ENCODE measurements around the gene FCGR3B. TPM values are rescaled to one million over a fixed set of nuclear protein-coding genes. Genes with fewer than 3 reads are reported as not detected.
"Not testable (repeated sequence)": the region's sequence is repeated elsewhere in the genome, so short reads cannot be mapped to it uniquely, and the experiment has no call there.

FCGR3B gene
- total RNA-seq, 1 experiment from 2014 or later = not detected

DNA sequence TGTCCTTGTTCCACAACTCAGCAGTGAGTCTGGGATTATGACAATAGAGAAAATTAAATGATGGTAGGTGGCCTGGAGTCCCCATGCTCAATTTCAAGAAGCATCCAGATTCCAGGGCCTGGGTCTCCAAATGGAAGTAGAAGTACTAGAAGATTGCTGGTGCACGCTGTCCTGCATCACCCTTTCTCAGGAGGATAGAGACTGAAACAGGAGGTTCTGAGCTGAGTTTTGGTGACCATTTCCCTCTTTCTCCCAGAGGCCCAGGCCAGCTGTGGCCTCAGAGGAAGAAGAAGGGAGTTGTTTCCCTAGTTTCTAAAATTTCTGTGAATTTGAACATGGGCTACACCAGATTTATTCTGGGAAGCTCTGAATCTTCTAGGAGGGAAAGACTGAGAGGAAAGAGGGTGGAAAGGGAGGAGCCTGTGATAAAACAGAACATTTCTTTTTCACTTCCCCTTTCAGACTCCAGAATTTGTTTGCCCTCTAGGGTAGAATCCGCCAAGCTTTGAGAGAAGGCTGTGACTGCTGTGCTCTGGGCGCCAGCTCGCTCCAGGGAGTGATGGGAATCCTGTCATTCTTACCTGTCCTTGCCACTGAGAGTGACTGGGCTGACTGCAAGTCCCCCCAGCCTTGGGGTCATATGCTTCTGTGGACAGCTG, 50.0 kb downstream of the FCGR3B start:
- BruUV-seq (replicated peaks); H3K4me1 ChIP-seq (ENCODE audit: insufficient read depth, low read length, poor library complexity, severe bottlenecking); H3K27ac ChIP-seq (ENCODE audit: low read depth, low read length, poor library complexity, severe bottlenecking); CTCF ChIA-PET; H3K4me3 ChIP-seq (ENCODE audit: low read depth, low read length, poor library complexity, severe bottlenecking); POLR2A ChIA-PET (ENCODE audit: low non-redundant PET); H3K9me3 ChIP-seq (ENCODE audit: low read depth, low read length, poor library complexity, severe bottlenecking); H3K27me3 ChIP-seq (replicated peaks; ENCODE audit: insufficient read depth, low read depth, low read length, poor library complexity); intact Hi-C loops (cut with micrococcal nuclease; ENCODE audit: unreplicated experiment); H3K36me3 ChIP-seq (ENCODE audit: insufficient read depth, low read length, poor library complexity, severe bottlenecking); DNase-seq (ENCODE audit: low spot score): not testable (repeated sequence)

- H3K4me1 ChIP-seq (ENCODE audit: insufficient read depth, low read length, poor library complexity, severe bottlenecking); H3K27ac ChIP-seq (ENCODE audit: low read depth, low read length, poor library complexity, severe bottlenecking); BruUV-seq (replicated peaks); CTCF ChIA-PET; H3K4me3 ChIP-seq (ENCODE audit: low read depth, low read length, poor library complexity, severe bottlenecking); H3K27me3 ChIP-seq (replicated peaks; ENCODE audit: insufficient read depth, low read depth, low read length, poor library complexity); H3K36me3 ChIP-seq (ENCODE audit: insufficient read depth, low read length, poor library complexity, severe bottlenecking); POLR2A ChIA-PET (ENCODE audit: low non-redundant PET); intact Hi-C loops (cut with micrococcal nuclease; ENCODE audit: unreplicated experiment); H3K9me3 ChIP-seq (ENCODE audit: low read depth, low read length, poor library complexity, severe bottlenecking); DNase-seq (ENCODE audit: low spot score): not testable (repeated sequence)
Measured at GRCh38 chr1:161579856-161580507, 51.0 kb downstream of the FCGR3B start.

DNA sequence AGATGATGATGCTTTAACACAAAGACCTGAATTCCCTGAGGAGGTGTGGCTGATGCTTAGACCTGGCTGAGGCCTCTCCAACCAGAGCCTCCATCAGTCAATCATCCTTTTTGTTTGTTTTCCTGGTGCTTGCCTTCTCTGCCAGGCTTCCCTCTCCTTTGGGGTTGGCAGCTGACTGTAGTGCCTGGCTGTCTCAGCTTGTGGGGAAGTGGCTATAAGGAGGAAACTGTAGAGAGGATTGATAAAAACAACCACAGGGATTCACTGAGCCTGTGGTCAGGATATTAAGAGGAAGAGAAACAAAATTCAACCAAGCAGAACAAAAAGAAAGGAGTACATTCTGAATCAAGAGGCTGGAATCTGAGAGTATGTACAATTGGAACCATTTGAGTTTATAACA, 54.3 kb downstream of the FCGR3B start:
- CTCF ChIA-PET; DNase-seq (ENCODE audit: low spot score); H3K4me1 ChIP-seq (ENCODE audit: insufficient read depth, low read length, poor library complexity, severe bottlenecking); BruUV-seq (replicated peaks); H3K4me3 ChIP-seq (ENCODE audit: low read depth, low read length, poor library complexity, severe bottlenecking); intact Hi-C loops (cut with micrococcal nuclease; ENCODE audit: unreplicated experiment); H3K27ac ChIP-seq (ENCODE audit: low read depth, low read length, poor library complexity, severe bottlenecking); POLR2A ChIA-PET (ENCODE audit: low non-redundant PET); H3K36me3 ChIP-seq (ENCODE audit: insufficient read depth, low read length, poor library complexity, severe bottlenecking); H3K27me3 ChIP-seq (replicated peaks; ENCODE audit: insufficient read depth, low read depth, low read length, poor library complexity); H3K9me3 ChIP-seq (ENCODE audit: low read depth, low read length, poor library complexity, severe bottlenecking): not testable (repeated sequence)

Other genes with a start within 250 kb of the FCGR3B start
- gene FCGR2A, start 125.7 kb downstream of the FCGR3B start, total RNA-seq (2021) = not detected in 2 replicates
- gene HSPA6, start 106.6 kb downstream of the FCGR3B start, total RNA-seq (2021) = 0.28 and 0.37 TPM in 2 replicates
- not detected in 2 replicates for gene FCGR3A, start 81.4 kb downstream of the FCGR3B start, total RNA-seq (2021)
- not detected in 2 replicates for gene FCGR2B, start 32.0 kb upstream of the FCGR3B start, total RNA-seq (2021)
- not detected in 2 replicates for gene FCRLA, start 76.1 kb upstream of the FCGR3B start, total RNA-seq (2021)
- gene FCRLB, start 90.4 kb upstream of the FCGR3B start, total RNA-seq (2021) = 0.35 and 0.67 TPM in 2 replicates
- gene DUSP12, start 118.6 kb upstream of the FCGR3B start, total RNA-seq (2021) = 62.9 and 63.6 TPM in 2 replicates
- gene ATF6, start 135.1 kb upstream of the FCGR3B start, total RNA-seq (2021) = 21.8 and 24.4 TPM in 2 replicates